IPS-NIHi7 (cell line): ENCODE data around the gene GPR55.
A peak's percentile ranks its signal among the peaks of the same experiment; 100 is the strongest.

Experiments
- DNase-seq: peaks from one replicate; pipeline ENCODE4 v3.0.0; 2012; ENCODE audit warnings: mixed read lengths; ENCODE audit errors: extremely low spot score

GPR55 gene

GRCh38 chr2:230934231-230935129 is 9.4 kb upstream of the GPR55 start:
- DNase-seq = peak; percentile 6

DNA sequence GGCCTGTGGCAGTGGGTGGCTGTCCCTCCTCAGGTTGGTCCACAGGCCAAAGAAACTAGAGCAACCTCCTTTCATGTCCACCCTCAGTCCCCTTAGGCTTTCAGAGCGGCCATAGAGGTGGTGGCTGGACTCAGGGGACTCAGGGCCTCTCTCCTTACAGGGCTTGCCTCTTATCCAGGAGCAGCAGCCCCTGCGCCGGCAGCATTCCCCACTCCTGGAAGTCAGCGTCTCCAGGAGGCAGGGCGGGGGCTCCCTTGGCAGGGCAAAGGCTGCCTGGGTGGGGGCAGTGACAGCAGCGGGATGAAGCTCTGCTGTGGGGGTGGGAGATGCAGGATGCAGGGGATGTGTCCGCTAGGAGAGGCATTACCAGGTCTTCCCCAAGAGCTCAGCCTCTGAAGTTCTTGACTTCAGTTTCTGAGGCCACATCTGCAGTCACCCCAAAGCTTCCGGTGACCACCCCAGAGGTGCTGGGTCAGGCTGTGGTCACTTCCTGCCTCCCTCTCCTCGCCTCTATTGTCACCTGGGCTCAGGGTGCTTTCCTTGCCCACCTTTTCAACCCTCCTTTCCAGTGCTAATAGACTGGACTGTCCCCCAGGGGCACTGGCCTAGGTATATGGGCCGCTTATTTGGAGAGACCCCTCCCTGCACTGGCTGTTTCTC is 8.6 kb upstream of the GPR55 start:
- DNase-seq = peak; percentile 14

- DNase-seq = peak; percentile 49
Measured at GRCh38 chr2:230932556-230933511, 7.8 kb upstream of the GPR55 start.

GRCh38 chr2:230931556-230932231 is 6.7 kb upstream of the GPR55 start:
- DNase-seq = no peak

DNA sequence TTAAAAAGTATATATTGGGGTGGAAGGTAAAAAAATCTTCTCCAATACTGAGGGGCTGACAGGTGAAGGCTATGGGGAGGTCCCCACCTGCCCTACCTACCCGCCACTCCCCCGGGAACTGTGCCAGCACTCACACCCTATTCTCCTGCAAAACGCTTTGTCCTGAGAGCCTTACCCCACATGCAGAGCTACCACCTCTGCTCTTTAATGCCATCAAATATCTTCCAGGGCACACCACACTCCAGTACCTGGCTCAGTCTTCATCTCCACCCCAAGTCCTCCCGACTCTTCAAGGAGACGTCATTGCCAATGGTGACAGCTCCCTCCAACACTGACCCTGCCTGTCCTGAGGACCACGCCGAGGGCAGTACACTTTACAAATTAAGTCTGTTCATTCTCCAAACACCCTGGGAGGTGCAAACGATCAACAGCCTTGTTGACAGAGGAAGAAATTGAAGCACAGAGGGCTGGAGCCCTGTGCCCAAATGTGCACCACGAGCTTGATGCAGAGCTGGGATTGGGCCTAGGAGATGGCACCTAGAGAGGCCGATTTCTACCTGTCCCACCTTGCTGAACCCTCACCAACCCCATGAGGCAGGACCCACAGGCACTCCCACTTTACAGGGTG is 6.0 kb upstream of the GPR55 start:
- peak; percentile 10 for DNase-seq

GRCh38 chr2:230930149-230930780 is 5.2 kb upstream of the GPR55 start:
- no peak for DNase-seq

DNA sequence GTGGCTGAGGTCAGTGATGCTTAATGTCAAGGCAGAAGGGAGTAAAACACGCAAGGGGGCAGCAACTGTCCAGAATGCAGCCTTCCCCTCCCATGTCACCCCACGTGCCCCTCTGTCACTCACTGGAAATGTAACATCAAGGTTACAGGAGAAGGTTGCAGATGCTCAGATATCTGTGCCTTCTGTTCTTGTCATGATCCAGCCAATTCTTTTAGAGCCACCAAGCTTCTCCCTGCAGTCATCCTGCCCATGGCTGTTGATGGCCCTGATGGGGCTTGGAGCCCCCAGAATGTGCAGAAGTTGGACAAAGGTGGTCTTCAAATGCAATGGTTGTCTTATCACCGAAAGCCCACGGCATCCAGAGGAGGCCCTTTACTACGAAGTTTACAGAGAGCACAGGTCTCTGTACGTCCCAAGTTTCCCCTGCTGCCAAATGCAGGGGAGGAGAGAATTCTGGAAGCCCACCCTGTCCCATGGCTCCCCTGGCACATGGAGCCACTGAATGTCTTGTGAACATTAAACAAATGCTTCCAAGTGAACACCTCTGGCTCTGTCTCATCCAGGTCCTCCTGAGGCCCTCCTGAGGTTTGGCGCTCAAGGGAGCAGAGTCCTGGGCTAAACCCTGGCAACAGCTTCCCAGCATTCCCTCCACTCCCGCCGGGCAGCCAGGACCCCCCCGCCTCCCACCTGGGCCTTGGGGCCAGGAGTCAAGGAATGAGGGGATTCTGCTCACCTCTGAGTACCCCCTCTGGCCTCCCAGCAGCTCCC is 4.5 kb upstream of the GPR55 start:
- peak; percentile 9 for DNase-seq

DNA sequence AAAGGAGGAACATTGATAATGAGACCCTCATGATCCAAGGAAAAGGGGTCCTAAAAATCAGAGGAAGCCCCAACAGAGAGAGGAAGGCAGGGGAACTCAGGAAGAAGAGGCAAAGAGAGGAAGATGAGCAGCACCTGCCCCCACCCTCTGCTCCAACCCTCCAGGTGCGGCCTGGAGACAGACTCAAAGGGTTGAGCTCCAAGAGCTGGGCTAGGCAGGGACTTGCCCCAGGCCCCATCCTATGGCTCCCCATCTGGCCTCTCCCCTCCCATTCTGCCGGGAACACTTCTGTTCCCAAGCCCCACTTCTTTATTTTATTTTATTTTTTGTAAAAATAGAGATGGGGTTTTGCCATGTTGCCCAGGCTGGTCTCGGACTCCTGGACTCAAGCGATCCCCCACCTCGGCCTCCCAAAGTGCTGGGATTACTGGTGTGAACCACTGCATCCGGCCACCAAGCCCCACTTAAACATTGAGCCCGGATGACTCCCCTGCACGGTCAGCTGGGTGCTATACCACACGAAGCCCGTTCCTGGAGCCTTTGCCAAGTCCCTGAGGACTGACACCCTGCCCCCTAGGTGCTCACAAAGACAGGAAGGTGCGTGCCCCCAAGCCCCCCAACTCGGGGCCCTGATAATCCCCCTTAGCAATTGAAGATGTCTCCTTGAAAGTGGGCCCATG is 3.8 kb upstream of the GPR55 start:
- no peak for DNase-seq

- no peak for DNase-seq
Measured at GRCh38 chr2:230927711-230928341, 2.8 kb upstream of the GPR55 start.

GRCh38 chr2:230925879-230926765 is 1.1 kb upstream of the GPR55 start:
- peak; percentile 56 for DNase-seq

DNA sequence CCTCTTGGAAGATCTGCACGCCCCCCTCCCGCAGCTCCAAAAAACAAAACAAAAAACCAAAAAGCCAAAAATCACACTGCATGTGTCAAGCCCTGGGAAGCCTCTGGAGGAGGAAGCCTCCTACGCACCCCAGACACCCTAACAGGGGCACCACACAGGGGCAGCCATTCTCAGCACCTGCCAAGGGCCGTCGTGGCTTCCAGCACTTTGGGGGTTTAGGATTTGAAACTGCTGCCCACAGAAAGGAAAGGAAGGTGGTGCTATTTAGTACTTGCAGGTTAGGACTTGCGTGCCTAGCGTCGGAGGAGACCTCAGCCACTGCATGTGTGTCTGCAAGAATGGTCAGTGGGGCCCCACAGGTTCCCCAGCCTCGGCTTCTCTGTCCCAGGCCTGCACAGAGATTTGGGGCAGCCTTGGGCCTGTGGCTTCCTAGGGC is 419 bp upstream of the GPR55 start:
- no peak for DNase-seq

DNA sequence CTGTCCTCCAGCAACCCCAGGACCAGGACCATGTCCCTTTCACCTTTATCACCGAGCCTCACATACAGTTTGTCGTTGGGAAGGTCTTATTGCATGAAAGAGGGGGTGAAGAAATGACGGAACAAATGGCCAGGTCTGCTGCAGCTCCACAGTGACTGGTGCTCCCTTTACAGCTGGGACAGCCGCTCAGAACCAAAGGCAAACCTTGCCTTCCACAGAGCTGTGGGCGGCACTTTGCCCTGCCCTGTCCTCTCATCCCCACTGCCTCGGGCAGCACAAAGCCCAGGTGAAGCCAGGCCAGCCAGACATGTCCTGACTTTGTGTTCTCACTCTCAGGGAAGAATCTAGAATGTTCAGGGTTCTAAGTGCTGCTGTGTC is 961 bp downstream of the GPR55 start:
- no peak for DNase-seq

GRCh38 chr2:230922951-230923717 is 1.9 kb downstream of the GPR55 start:
- no peak for DNase-seq

DNA sequence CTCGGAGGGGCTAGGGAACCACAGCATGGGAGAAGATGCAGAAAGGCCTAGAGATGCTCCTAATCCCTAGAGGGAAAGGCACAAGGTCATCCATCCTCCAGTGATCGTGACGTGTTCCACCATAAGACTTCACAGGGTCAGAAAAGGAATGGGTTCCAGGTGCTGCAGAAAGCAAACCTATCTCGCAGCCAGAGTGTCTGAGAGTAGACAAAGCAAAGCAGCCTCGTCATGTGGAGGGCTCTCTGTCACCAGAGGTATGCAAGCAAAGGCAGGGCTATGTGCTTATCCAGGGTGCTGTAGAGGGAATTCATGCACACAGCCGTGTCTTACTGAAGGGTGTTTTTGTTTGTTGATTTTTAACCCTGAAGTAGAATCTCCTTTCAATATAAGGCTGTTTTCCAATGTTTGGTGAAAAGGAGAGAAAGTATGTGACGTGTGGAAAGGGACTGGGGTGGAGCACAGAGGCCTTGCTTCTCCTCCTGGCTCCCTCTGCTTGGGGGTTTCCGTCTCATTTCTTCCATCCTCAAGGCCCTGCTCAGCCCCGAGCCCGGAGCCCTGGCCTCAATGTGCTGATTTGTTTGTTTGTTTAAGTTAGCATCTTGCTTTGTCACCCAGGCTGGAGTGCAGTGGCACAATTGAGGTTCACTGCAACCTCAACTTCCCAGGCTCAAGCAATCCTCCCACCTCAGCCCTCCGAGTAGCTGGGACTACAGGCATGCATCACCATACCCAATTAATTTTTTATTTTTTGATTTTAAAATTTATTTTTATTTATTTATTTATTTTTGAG is 3.0 kb downstream of the GPR55 start:
- DNase-seq = no peak

- no peak for DNase-seq
Measured at GRCh38 chr2:230920167-230920566, 4.9 kb downstream of the GPR55 start.

- DNase-seq = no peak
Measured at GRCh38 chr2:230919681-230920080, 5.4 kb downstream of the GPR55 start.
